Posterior cingulate gyrus (tissue), 11 donors: ENCODE results near the gene SIK1.
A peak's percentile ranks its signal among the peaks of the same experiment; 100 is the strongest.
"Not testable (repeated sequence)": the region's sequence is repeated elsewhere in the genome, so short reads cannot be mapped to it uniquely, and the experiment has no call there.

Source experiments
- DNase-seq, 10 donors: peaks; one replicate each; pipeline versions ENCODE4 v3.0.0 to v3.0.0-alpha.2; 2020 to 2021; ENCODE audit warnings: mixed read lengths in 3 of 10
- intact Hi-C: fragments of 100-400 bp; cut with DNase I; formaldehyde crosslinking; loops from one replicate; pipeline ENCODE4 v1.15.1; 2023

SIK1 gene

GRCh38 chr21:43426404-43427241 is at the start of gene SIK1:
Gene SIK1 (minus strand): TSS chr21:43427131. CDS start chr21:43426178, 953 bp downstream.
- intact Hi-C loops = not testable (repeated sequence)

GRCh38 chr21:43471597-43472242 is 44.8 kb upstream of the SIK1 start:
- intact Hi-C loops, DNase-seq: not testable (repeated sequence)

More at GRCh38 chr21:43426404-43427241, at the start of gene SIK1:
- peak in 1 of 10 donors; percentile 8 for DNase-seq

- intact Hi-C loops, DNase-seq: not testable (repeated sequence)
Observed at GRCh38 chr21:43469719-43470458, 43.0 kb upstream of the SIK1 start.

GRCh38 chr21:43467785-43468184 is 40.9 kb upstream of the SIK1 start:
- intact Hi-C loops = no loop called here
- peak in 2 of 10 donors; percentile 1 to 4 for DNase-seq

- intact Hi-C loops = not testable (repeated sequence)
Observed at GRCh38 chr21:43465159-43465558, 38.2 kb upstream of the SIK1 start.

DNA sequence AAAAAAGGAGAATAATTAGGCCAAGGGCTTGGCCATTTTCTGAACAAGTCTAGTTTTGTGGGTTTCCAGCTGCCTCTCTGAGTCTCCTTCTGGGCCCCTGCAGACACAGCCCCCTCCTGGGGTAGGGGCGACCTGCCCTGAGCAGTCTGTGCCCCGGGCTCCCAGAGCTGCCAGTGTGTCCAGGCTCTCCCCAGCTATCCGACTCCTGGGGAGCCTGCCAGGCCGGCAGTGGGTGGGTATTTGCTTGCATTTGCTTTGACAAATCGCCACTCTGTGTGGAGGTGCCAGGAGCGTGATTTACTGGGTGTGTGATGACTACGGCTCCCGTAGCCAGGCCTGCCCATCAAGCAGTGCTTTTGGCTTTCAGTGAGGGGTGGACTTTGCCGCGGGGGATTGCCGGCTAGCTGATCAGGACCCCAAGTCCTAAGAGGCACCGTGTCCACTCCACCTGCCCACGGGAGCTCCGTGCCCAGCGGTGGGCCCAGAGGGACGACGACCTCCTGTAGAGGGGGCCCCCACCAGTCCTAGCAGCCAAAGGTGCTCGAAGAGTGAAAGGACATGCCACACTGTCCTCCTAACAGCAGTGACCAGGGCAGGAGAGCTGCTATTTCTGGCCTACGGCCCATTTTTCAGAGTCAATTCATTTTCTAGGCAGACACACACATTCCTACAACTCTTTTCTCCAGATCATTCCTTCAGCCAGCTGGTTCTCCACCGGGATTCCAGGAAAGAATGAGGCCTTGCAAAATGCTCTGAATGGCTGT is 36.7 kb upstream of the SIK1 start:
- intact Hi-C loops = not testable (repeated sequence)
- DNase-seq = peak in 3 of 10 donors; percentile 5 to 32 (median 14)

More at GRCh38 chr21:43465159-43465558, 38.2 kb upstream of the SIK1 start:
- DNase-seq = not testable (repeated sequence)

- intact Hi-C loops, DNase-seq: not testable (repeated sequence)
Observed at GRCh38 chr21:43462932-43463331, 36.0 kb upstream of the SIK1 start.

GRCh38 chr21:43460475-43460874 is 33.5 kb upstream of the SIK1 start:
- intact Hi-C loops, DNase-seq: not testable (repeated sequence)

DNA sequence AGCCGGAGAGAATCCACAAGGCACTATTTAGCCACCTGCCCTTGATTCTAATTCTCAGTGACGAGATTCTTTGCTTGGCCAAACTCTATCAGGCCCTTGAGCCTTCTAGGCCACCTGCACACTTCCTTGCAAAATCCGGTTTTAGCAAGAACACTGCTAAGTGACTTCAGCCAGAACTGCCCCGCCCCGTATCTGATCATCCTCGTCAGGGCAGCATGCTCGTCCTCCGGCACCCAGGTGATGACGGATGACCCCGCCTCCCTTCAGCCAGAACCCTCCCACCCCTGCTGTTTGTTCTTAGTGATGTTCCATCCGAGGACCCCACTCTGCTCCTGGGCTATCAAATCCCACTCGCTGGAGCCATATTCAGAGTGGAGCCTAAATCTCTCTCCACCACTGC is 32.1 kb upstream of the SIK1 start:
- peak in 2 of 10 donors; percentile 4 to 16 for DNase-seq
- intact Hi-C loops = not testable (repeated sequence)

DNA sequence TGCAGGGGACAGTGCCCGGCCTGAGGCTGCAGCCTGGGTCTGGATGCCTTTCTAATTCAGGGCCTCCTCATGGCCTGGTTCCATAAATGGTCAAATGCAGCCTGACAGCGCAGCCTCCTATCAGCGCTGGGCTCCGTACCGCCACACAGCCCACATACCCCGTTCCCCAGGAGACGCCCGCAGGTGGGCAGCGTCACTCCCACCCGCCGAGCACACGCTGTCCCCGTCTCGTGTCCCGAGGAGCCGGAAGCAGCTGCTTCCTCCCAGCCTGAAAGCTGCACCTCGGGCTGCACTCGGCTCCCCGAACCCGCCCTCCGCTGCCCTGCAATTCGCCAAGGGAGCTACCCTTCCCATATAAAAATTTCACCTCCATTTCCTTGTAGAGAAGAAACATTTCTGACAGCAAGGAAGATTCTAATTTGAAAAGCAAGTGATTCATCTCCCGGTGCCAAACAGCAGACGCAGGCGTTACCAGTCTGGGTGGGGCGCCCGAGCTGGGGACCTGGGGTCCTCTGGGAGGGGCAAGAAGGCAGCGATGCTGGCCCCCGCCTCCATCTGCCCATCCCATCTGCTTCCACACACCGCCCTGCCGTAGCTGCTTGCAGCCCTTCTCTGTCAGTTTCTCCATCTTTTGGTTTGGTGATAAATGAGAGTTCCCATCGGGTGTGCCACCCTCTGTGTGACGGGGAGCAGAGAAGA is 29.8 kb upstream of the SIK1 start:
- DNase-seq = not testable (repeated sequence)

GRCh38 chr21:43455717-43456116 is 28.8 kb upstream of the SIK1 start:
- intact Hi-C loops = not testable (repeated sequence)

More for the DNA sequence above, 29.8 kb upstream of the SIK1 start:
- intact Hi-C loops = not testable (repeated sequence)

DNA sequence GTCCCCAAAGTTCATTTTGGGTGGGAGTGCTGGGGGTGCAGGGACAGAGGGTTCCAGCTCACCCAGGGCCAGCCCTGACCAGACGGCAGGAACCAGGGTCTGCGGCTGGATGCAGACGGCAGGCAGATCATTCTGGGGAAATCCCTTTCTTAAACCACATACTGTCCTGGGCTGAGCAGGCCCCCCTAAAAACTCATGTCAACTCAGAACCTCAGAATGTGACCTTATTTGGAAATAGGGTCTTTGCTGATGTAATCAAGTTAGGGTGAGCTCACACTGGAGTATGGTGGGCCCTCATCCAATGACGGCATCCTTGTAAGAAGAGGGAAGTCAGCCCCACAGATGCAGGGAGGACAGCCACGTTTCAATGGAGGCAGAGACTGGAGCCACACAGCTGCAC is 27.2 kb upstream of the SIK1 start:
- intact Hi-C loops, DNase-seq: not testable (repeated sequence)

More at GRCh38 chr21:43455717-43456116, 28.8 kb upstream of the SIK1 start:
- not testable (repeated sequence) for DNase-seq

GRCh38 chr21:43451850-43452249 is 24.9 kb upstream of the SIK1 start:
- DNase-seq, intact Hi-C loops: not testable (repeated sequence)

- DNase-seq, intact Hi-C loops: not testable (repeated sequence)
Observed at GRCh38 chr21:43450287-43450686, 23.4 kb upstream of the SIK1 start.

GRCh38 chr21:43447353-43447977 is 20.5 kb upstream of the SIK1 start:
- intact Hi-C loops, DNase-seq: not testable (repeated sequence)

GRCh38 chr21:43446277-43446932 is 19.5 kb upstream of the SIK1 start:
- intact Hi-C loops = not testable (repeated sequence)

DNA sequence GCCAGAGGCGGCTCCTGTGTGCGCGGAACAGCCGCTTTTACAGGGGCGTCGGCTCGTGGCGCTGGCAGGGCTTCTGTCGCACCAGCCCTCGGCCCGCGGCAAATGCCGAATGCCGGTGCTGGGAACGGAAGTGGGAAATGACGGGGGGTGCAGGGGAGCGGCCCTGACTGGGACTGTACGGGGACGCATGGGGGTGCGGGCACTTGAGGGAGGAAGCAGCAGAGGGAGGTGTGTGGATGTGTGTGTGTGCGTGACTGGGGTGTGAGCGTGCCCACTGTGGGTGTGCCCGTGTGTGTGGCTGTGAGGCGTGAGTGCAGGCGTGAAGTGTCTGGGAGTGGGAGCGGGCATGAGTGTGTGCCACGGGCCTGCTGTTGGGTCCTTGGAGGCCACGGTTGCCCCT is 17.6 kb upstream of the SIK1 start:
- intact Hi-C loops = not testable (repeated sequence)
- peak in 1 of 10 donors; percentile 59 for DNase-seq

More at GRCh38 chr21:43446277-43446932, 19.5 kb upstream of the SIK1 start:
- DNase-seq = not testable (repeated sequence)

GRCh38 chr21:43442571-43442970 is 15.6 kb upstream of the SIK1 start:
- intact Hi-C loops, DNase-seq: not testable (repeated sequence)
